HCT116 (cell line): ENCODE data around the gene USP48. TPM values are rescaled to one million over a fixed set of nuclear protein-coding genes. Genes with fewer than 3 reads are reported as not detected.

ENCODE experiments used
- ATAC-seq: fragments of 200-7000 bp; cut with Tn5 transposase; 2 replicates; pipeline ENCODE4 v1.9.1; 2020; ENCODE audit warnings: mild to moderate bottlenecking, moderate library complexity
- BruUV-seq: library from RNA; stranded (reverse); fragments of 400-500 nt; replicated peaks from 2 replicates; lab custom pipeline; 2021; lab: Mats Ljungman, UMichigan
- CTCF ChIA-PET: fragments of 300-600 bp; sonication (Branson Sonifier 250); formaldehyde crosslinking; loops from one replicate; lab custom pipeline; 2021; ENCODE audit warnings: antibody characterized with exemption; lab: Charles Lee
- POLR2A ChIA-PET: fragments of 300-600, 350-600 bp; sonication (Branson Sonifier 250); formaldehyde crosslinking; loops from one replicate; lab custom pipeline; 2021; ENCODE audit warnings: antibody characterized with exemption; lab: Charles Lee
- RAD21 ChIA-PET, 2 experiments: fragments of 300-600 bp; sonication (Branson Sonifier 250); formaldehyde crosslinking; loops; one replicate each; lab custom pipeline; 2023; ENCODE audit warnings: low total read pairs in 2 of 2; ENCODE audit not compliant: uncharacterized antibody in 2 of 2, unreplicated experiment in 2 of 2, low non-redundant PET in 1 of 2; lab: Charles Lee
- DNase-seq: peaks from one replicate; pipeline ENCODE4 v3.0.0-alpha.2; 2010; ENCODE audit warnings: low read depth, low spot score
- H2AFZ ChIP-seq: fragments of 200-600 bp; shearing (Covaris generic), sonication (generic); 2 replicates; pipeline ENCODE4 v1.6.1; 2017; ENCODE audit warnings: low read depth, mixed run types, mixed read lengths, antibody characterized with exemption, low read length; ENCODE audit not compliant: poor library complexity, severe bottlenecking
- H3K27ac ChIP-seq: 2 replicates; pipeline ENCODE4 v1.5.1; 2012; ENCODE audit warnings: low read depth, low read length
- H3K27me3 ChIP-seq: fragments of 200-600 bp; sonication (generic); 2 replicates; pipeline ENCODE4 v1.6.1; 2016; ENCODE audit warnings: mixed run types, low read length, mixed read lengths; ENCODE audit not compliant: insufficient read depth
- H3K36me3 ChIP-seq, 2 experiments: fragments of 200-500 bp in 1 of 2; fragments of 200-600 bp in 1 of 2; sonication (Bioruptor generic) in 1 of 2; sonication (generic) in 1 of 2; 2 replicates each; pipeline versions ENCODE4 v1.5.1 to v1.6.1; 2014 to 2016; ENCODE audit warnings: low read length in 2 of 2, inconsistent platforms in 1 of 2, mixed read lengths in 1 of 2, mixed run types in 1 of 2; ENCODE audit not compliant: insufficient read depth in 2 of 2, control insufficient read depth in 1 of 2
- H3K4me1 ChIP-seq, 2 experiments: fragments of 200-600 bp in 1 of 2; sonication (generic) in 1 of 2; 2 replicates each; pipeline versions ENCODE4 v1.5.1 to v1.6.1; 2012 to 2017; ENCODE audit warnings: low read length in 2 of 2, inconsistent platforms in 1 of 2, mild to moderate bottlenecking in 1 of 2, mixed read lengths in 1 of 2, mixed run types in 1 of 2, moderate library complexity in 1 of 2; ENCODE audit not compliant: insufficient read depth in 2 of 2, control insufficient read depth in 1 of 2
- H3K4me2 ChIP-seq: fragments of 200-600 bp; sonication (generic); 2 replicates; pipeline ENCODE4 v1.6.1; 2017; ENCODE audit warnings: mixed run types, low read length, mixed read lengths
- H3K4me3 ChIP-seq, 2 experiments: fragments of 200-600 bp in 1 of 2; sonication (generic) in 1 of 2; replicated peaks in 1 of 2; 2 replicates each; pipeline ENCODE4 v1.5.1; 2011 to 2016; ENCODE audit warnings: low read length in 2 of 2, control low read depth in 1 of 2, low read depth in 1 of 2, mild to moderate bottlenecking in 1 of 2, mixed read lengths in 1 of 2, mixed run types in 1 of 2
- H3K79me2 ChIP-seq: fragments of 200-600 bp; sonication (generic); 2 replicates; pipeline ENCODE4 v1.6.1; 2017; ENCODE audit warnings: mild to moderate bottlenecking, mixed run types, low read length, moderate library complexity, mixed read lengths; ENCODE audit not compliant: insufficient read depth
- H3K9ac ChIP-seq: fragments of 200-600 bp; sonication (generic); 2 replicates; pipeline ENCODE4 v1.6.1; 2016; ENCODE audit warnings: low read length, mixed read lengths
- H3K9me2 ChIP-seq: fragments of 200-600 bp; sonication (generic), shearing (Covaris generic); 2 replicates; pipeline ENCODE4 v1.6.1; 2017; ENCODE audit warnings: mixed run types, mild to moderate bottlenecking, moderate library complexity; ENCODE audit not compliant: insufficient read depth
- H3K9me3 ChIP-seq, 2 experiments: fragments of 200-500 bp in 1 of 2; fragments of 200-600 bp in 1 of 2; sonication (Bioruptor generic) in 1 of 2; sonication (generic) in 1 of 2; 2 replicates each; pipeline ENCODE4 v1.6.1; 2014 to 2017; ENCODE audit warnings: low read length in 2 of 2, mixed read lengths in 2 of 2, inconsistent platforms in 1 of 2, low read depth in 1 of 2, mild to moderate bottlenecking in 1 of 2, mixed run types in 1 of 2, moderate library complexity in 1 of 2; ENCODE audit not compliant: control insufficient read depth in 1 of 2, insufficient read depth in 1 of 2
- H4K20me1 ChIP-seq: fragments of 200-600 bp; sonication (generic), shearing (Covaris generic); 2 replicates; pipeline ENCODE4 v1.6.1; 2017; ENCODE audit warnings: mixed run types, mild to moderate bottlenecking, moderate library complexity; ENCODE audit not compliant: insufficient read depth
- CBX3 ChIP-seq: IDR thresholded peaks from 2 replicates; pipeline ENCODE4 v1.6.1; 2012; ENCODE audit warnings: low read depth
- CEBPB ChIP-seq: IDR thresholded peaks from 2 replicates; pipeline ENCODE4 v1.6.1; 2012; ENCODE audit warnings: low read depth
- ELF1 ChIP-seq: IDR thresholded peaks from 2 replicates; pipeline ENCODE4 v1.6.1; 2012; ENCODE audit warnings: low read depth, borderline replicate concordance
- EZH2phosphoT487 ChIP-seq: fragments of 200-600 bp; IDR thresholded peaks from 2 replicates; pipeline ENCODE4 v1.6.1; 2018; ENCODE audit warnings: antibody characterized with exemption, borderline replicate concordance
- JUND ChIP-seq: IDR thresholded peaks from 2 replicates; pipeline ENCODE4 v1.6.1; 2012
- MAX ChIP-seq: IDR thresholded peaks from 2 replicates; pipeline ENCODE4 v1.6.1; 2012
- SIN3A ChIP-seq: IDR thresholded peaks from 2 replicates; pipeline ENCODE4 v1.6.1; 2012; ENCODE audit warnings: low read depth
- SP1 ChIP-seq: IDR thresholded peaks from 2 replicates; pipeline ENCODE4 v1.6.1; 2012; ENCODE audit warnings: low read depth
- YY1 ChIP-seq: IDR thresholded peaks from 2 replicates; pipeline ENCODE4 v1.6.1; 2011; ENCODE audit warnings: low read length, low read depth, moderate library complexity, mild to moderate bottlenecking; ENCODE audit not compliant: insufficient replicate concordance; ENCODE audit errors: extremely low read depth
- ZBTB33 ChIP-seq: IDR thresholded peaks from 2 replicates; pipeline ENCODE4 v1.6.1; 2011; ENCODE audit warnings: mild to moderate bottlenecking, low read length, moderate library complexity; ENCODE audit not compliant: insufficient replicate concordance; ENCODE audit errors: extremely low read depth
- ZFX ChIP-seq: fragments of 450-650 bp; IDR thresholded peaks from 2 replicates; pipeline ENCODE4 v1.6.1; 2017
- ZNF274 ChIP-seq: fragments of 200-500 bp; sonication (Bioruptor generic); IDR thresholded peaks from 2 replicates; pipeline ENCODE4 v1.6.1; 2014; ENCODE audit warnings: mild to moderate bottlenecking, low read depth, low read length, inconsistent platforms
- intact Hi-C: fragments of 100-400 bp; cut with micrococcal nuclease; formaldehyde crosslinking; loops from 2 replicates; pipeline ENCODE4 v1.10.0; 2022
- total RNA-seq: library from RNA; stranded (reverse); gene quantifications from one replicate; pipeline ENCODE4 v1.2.1, GENCODE V29; 2021; ENCODE audit not compliant: unreplicated experiment
- TF ChIP-seq, protein P1 (sequence below): IDR thresholded peaks from 2 replicates; pipeline ENCODE4 v1.6.1; 2012; ENCODE audit warnings: low read depth
- TF ChIP-seq, protein P2 (sequence below), 3 experiments: fragments of 200-600 bp in 1 of 3; sonication (generic) in 1 of 3; IDR thresholded peaks in 2 of 3; conservative IDR thresholded peaks in 1 of 3; 2 replicates each; pipeline ENCODE4 v1.5.1; 2012 to 2017; ENCODE audit warnings: low read depth in 2 of 3, low read length in 2 of 3, antibody characterized with exemption in 1 of 3, borderline replicate concordance in 1 of 3, control low read depth in 1 of 3, mild to moderate bottlenecking in 1 of 3, mixed read lengths in 1 of 3, mixed run types in 1 of 3, moderate library complexity in 1 of 3; ENCODE audit not compliant: insufficient read depth in 1 of 3

Gene USP48
- total RNA-seq, 1 experiment from 2014 or later, result 54.8 TPM

GRCh38 chr1:21795075-21795474 lies 12.1 kb upstream of the USP48 start:
- no peak overlapping the region for H3K4me3 ChIP-seq
- no peak overlapping the region for H3K4me2 ChIP-seq
- POLR2A ChIA-PET, result no interaction called here
- no peak for ATAC-seq
- H3K9me3 ChIP-seq, result peaks cover 0 to 7% of the 10 kb centered on the region in 2 experiments; a peak in 1 of 4 replicates
- intact Hi-C loops, result no loop called here
- H3K4me1 ChIP-seq, result no peaks in the 10 kb centered on the region
- DNase-seq, result no peak
- no TSS peak for BruUV-seq
- no peak overlapping the region for H3K9ac ChIP-seq
- no peaks in the 10 kb centered on the region for H3K27me3 ChIP-seq
- H3K9me2 ChIP-seq, result no peaks in the 10 kb centered on the region
- no peaks in the 10 kb centered on the region for H4K20me1 ChIP-seq
- TF ChIP-seq MAX (no peak), SIN3A (no peak), SP1 (no peak), CBX3 (no peak), JUND (no peak), EZH2phosphoT487 (no peak), ELF1 (no peak), ZBTB33 (no peak), ZNF274 (no peak), CEBPB (no peak), YY1 (no peak), ZFX (no peak)
- TF ChIP-seq, protein P1, sequence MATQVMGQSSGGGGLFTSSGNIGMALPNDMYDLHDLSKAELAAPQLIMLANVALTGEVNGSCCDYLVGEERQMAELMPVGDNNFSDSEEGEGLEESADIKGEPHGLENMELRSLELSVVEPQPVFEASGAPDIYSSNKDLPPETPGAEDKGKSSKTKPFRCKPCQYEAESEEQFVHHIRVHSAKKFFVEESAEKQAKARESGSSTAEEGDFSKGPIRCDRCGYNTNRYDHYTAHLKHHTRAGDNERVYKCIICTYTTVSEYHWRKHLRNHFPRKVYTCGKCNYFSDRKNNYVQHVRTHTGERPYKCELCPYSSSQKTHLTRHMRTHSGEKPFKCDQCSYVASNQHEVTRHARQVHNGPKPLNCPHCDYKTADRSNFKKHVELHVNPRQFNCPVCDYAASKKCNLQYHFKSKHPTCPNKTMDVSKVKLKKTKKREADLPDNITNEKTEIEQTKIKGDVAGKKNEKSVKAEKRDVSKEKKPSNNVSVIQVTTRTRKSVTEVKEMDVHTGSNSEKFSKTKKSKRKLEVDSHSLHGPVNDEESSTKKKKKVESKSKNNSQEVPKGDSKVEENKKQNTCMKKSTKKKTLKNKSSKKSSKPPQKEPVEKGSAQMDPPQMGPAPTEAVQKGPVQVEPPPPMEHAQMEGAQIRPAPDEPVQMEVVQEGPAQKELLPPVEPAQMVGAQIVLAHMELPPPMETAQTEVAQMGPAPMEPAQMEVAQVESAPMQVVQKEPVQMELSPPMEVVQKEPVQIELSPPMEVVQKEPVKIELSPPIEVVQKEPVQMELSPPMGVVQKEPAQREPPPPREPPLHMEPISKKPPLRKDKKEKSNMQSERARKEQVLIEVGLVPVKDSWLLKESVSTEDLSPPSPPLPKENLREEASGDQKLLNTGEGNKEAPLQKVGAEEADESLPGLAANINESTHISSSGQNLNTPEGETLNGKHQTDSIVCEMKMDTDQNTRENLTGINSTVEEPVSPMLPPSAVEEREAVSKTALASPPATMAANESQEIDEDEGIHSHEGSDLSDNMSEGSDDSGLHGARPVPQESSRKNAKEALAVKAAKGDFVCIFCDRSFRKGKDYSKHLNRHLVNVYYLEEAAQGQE, result no peak
- TF ChIP-seq, protein P2, sequence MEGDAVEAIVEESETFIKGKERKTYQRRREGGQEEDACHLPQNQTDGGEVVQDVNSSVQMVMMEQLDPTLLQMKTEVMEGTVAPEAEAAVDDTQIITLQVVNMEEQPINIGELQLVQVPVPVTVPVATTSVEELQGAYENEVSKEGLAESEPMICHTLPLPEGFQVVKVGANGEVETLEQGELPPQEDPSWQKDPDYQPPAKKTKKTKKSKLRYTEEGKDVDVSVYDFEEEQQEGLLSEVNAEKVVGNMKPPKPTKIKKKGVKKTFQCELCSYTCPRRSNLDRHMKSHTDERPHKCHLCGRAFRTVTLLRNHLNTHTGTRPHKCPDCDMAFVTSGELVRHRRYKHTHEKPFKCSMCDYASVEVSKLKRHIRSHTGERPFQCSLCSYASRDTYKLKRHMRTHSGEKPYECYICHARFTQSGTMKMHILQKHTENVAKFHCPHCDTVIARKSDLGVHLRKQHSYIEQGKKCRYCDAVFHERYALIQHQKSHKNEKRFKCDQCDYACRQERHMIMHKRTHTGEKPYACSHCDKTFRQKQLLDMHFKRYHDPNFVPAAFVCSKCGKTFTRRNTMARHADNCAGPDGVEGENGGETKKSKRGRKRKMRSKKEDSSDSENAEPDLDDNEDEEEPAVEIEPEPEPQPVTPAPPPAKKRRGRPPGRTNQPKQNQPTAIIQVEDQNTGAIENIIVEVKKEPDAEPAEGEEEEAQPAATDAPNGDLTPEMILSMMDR (IDR thresholded peaks at IDR 0.05 in 2 of 3, conservative IDR thresholded peaks at IDR 0.05 in 1 of 3; ENCODE audit: borderline replicate concordance in 1 of 3, insufficient read depth in 1 of 3, low read depth in 2 of 3, low read length in 2 of 3), result no peak
- no peak overlapping the region for H2AFZ ChIP-seq
- H3K36me3 ChIP-seq, result no peaks in the 10 kb centered on the region
- no peaks in the 10 kb centered on the region for H3K79me2 ChIP-seq
- RAD21 ChIA-PET, result no interaction called here
- CTCF ChIA-PET, result no interaction called here
- no peak overlapping the region for H3K27ac ChIP-seq
